SK-N-SH treated with all-trans-retinoic acid at 6 μM for 48 hours (cell line): Measurements from ENCODE around the gene CACNA1G.

Source experiments
- ESRRG ChIP-seq: fragments of 250-450 bp; sonication (Bioruptor Pico); IDR thresholded peaks from 2 replicates; pipeline ENCODE4 v1.6.1; 2021; ENCODE audit warnings: mild to moderate bottlenecking
- RARB ChIP-seq: fragments of 250-450 bp; sonication (Bioruptor Pico); IDR thresholded peaks from 2 replicates; pipeline ENCODE4 v1.8.0; 2021; ENCODE audit warnings: mild to moderate bottlenecking, moderate library complexity
- TSHZ2 ChIP-seq: fragments of 250-450 bp; sonication (Bioruptor Pico); IDR thresholded peaks from 2 replicates; pipeline ENCODE4 v1.5.0; 2020; ENCODE audit warnings: mild to moderate bottlenecking, moderate library complexity

GRCh38 chr17:50620237-50620636 lies 59.7 kb downstream of the CACNA1G start:
- TF ChIP-seq TSHZ2 (CRISPR knock-in tag) (no peak), RARB (no peak), ESRRG (CRISPR knock-in tag) (no peak)
